Limb (tissue), 2 donors: ENCODE results near the gene HSPBP1.

Experiments
- DNase-seq, 2 donors: peaks; one replicate each; pipeline ENCODE4 v3.0.0-alpha.2; 2016; ENCODE audit errors: extremely low spot score in 2 of 2

The HSPBP1 gene

DNA sequence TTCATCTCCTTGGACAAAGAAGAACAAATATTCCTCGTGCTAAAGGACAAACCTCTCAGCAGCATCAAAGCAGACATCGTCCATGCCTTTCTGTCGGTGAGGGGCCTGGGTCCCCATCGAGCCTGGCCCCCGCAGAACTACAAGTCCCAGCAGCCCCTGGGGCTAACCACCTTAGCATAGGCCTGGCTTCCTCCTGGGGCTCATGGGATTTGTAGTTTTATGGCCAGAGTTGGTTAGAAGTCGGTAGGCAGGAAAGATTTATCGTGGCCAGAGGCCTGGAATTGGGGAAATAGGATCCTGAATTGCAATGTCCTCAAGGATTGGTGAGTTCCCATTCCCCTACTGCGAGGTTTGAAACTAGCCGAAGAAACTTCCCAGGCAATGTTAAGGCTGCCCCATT is 25.6 kb upstream of the HSPBP1 start:
- no peak for DNase-seq

- DNase-seq: no peak
Measured at GRCh38 chr19:55304980-55305379, 25.1 kb upstream of the HSPBP1 start.

- no peak for DNase-seq
Measured at GRCh38 chr19:55304279-55304978, 24.5 kb upstream of the HSPBP1 start.

DNA sequence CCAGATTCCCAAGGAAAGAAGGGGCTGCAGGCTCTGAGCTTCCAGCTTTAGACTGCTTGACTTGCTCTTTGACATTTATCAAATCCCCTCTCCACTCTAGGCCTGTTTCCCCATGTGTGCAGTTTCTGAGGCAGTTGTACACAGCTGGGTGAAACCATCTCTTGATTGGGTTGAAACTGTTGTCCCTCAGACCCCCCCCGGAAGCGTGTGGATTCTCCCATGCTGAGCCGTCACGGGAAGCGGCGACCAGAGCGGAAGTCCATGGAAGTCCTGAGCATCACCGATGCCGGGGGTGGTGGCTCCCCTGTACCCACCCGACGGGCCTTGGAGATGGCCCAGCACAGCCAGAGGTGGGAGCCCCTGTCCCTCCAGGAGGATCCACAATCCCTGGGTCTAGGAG is 23.6 kb upstream of the HSPBP1 start:
- no peak for DNase-seq

DNA sequence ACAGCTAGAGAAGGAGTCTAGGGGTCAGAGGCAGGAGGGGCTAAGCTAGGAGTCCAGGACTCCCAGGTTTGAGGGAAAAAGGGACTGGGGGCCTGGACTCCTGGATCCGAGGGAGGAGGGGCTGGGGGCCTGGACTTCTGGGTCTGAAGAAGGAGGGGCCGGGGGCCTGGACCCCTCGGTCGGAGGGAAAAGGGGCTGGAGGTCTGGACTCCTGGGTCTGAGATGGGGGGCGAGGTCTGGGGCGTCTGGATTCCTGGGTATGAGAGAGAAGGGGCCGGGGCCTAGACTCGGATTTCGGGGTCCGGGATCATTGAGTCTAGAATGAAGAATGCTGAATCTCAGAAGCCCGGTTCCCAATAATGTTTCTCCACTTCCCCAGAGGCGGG is 22.4 kb upstream of the HSPBP1 start:
- DNase-seq: no peak

- DNase-seq: peak; percentile 86 to 96
Measured at GRCh38 chr19:55301459-55302317, 21.8 kb upstream of the HSPBP1 start.

- no peak for DNase-seq
Measured at GRCh38 chr19:55300886-55301458, 21.1 kb upstream of the HSPBP1 start.

- DNase-seq: no peak
Measured at GRCh38 chr19:55299991-55300390, 20.1 kb upstream of the HSPBP1 start.

GRCh38 chr19:55297267-55297666 is 17.4 kb upstream of the HSPBP1 start:
- DNase-seq: no peak

- no peak for DNase-seq
Measured at GRCh38 chr19:55289117-55289796, 9.3 kb upstream of the HSPBP1 start.

GRCh38 chr19:55287361-55288079 is 7.6 kb upstream of the HSPBP1 start:
- DNase-seq: no peak

GRCh38 chr19:55285229-55285890 is 5.5 kb upstream of the HSPBP1 start:
- no peak for DNase-seq

GRCh38 chr19:55284405-55285058 is 4.6 kb upstream of the HSPBP1 start:
- DNase-seq: peak in 1 of 2 donors; percentile 56

DNA sequence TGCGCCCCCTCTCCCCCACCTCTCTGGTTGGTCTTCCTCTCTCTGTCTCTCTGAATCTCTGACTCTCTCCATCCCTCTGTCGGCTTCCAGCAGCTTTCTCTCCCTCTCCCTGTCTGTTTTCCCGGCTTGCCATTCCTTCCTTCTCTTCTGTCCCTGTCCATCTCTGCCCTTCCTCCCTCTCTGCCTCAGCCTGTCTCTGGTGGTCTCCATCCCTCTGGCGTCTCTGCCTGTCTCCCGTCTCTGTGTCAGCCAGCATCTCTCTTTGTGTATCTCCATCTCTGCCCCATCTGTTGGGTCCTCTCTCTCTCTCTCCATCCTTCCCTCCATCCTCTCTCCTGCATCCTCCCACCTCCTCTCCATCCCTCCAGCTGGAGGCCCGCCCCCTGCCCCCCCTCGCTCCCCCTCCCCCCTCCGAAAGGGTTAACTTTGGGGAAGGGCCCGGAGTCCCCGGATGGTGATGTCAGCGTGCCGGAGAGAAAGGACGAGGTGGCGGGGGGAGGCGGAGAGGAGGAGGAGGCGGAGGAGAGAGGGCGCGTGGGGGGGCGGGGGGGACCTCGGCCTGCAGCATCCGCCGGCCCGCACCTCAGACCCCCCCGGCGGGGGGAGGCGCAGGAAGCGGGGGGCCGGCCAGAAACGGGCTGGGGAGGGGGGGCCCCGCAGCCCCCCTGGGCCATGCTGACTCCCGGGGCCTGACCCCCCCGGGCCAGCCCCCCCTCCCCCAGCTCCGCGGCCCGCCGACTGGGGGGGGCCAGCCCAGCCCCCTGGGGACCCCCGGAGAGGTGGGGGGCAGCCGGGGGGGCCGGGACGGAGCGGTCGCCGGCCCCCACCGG is 3.9 kb upstream of the HSPBP1 start, which contains the start of gene BRSK1:
BRSK1 (plus strand) TSS at position 450 of the 830 bp plus-strand sequence. CDS start 446 bp downstream, outside the sequence.
- DNase-seq: peak; percentile 59 to 94

DNA sequence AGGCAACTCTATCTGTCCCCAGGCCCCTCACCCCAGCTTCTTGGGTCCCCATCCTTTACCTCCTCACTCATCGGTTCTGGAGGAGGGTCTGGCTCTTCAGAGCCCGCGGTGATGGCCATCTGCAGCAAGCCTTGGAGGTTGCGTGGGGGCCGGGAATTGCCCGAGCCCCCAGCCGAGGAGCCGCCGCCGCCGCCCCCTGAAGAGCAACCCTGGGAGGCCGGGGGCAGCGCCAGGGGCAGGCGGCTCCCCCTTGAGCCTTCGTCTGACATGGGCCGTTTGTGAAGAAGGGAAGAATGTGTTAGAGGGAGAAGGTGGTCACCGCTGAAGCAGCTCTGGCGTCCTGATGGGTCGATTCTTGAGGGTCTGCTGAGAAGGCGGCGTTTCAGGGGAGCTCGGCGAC is 570 bp downstream of the HSPBP1 start:
- DNase-seq: no peak

GRCh38 chr19:55278391-55279135 is 1.3 kb downstream of the HSPBP1 start:
- no peak for DNase-seq

DNA sequence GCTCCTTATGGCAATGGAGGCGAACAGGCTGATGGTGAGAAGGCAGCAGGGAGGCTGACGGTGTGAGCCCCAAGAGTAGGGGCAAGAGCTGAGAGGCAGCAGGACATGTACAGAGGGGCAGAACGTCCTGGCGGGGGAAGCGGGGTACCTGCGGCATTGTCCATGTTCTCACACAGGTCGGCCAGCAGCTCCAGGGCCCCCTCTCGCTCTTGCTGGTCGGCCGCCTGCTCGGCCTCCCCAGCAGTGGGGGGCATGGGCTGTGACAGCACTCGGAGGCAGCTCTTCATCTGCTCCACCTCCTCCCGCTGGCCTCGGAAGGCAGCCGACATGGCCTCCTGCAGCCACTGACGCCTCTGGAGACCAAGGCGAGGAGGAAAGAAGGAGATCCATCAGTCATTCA is 2.4 kb downstream of the HSPBP1 start:
- no peak for DNase-seq

- no peak for DNase-seq
Measured at GRCh38 chr19:55276720-55277430, 3.0 kb downstream of the HSPBP1 start.
